Stomach (tissue), 9 donors: ENCODE data around the gene RABL6. TPM values are rescaled to one million over a fixed set of nuclear protein-coding genes. Genes with fewer than 3 reads are reported as not detected.
A peak's percentile ranks its signal among the peaks of the same experiment; 100 is the strongest.

Experiments used
- DNase-seq, 2 donors: peaks; one replicate each; pipeline versions ENCODE4 v3.0.0 to v3.0.0-alpha.2; 2013 to 2019
- H3K27ac ChIP-seq, 5 donors: fragments of 200-600 bp in 4 of 5; sonication (generic) in 4 of 5; one replicate each; pipeline ENCODE4 v1.5.1; 2013 to 2019; ENCODE audit warnings: mild to moderate bottlenecking in 1 of 5, moderate library complexity in 1 of 5
- H3K27me3 ChIP-seq, 3 donors: fragments of 200-600 bp; sonication (generic); one replicate each; pipeline ENCODE4 v1.5.1; 2017 to 2019; ENCODE audit warnings: mixed run types in 1 of 3
- H3K36me3 ChIP-seq, 4 donors: fragments of 200-600 bp; sonication (generic); 1 replicate in 3 of 4; 2 replicates in 1 of 4; pipeline ENCODE4 v1.5.1; 2016 to 2019
- H3K4me1 ChIP-seq, 4 donors: fragments of 200-600 bp; sonication (generic); one replicate each; pipeline ENCODE4 v1.5.1; 2016 to 2019
- H3K4me3 ChIP-seq, 4 donors: fragments of 200-600 bp; sonication (generic) in 3 of 4; one replicate each; pipeline ENCODE4 v1.5.1; 2016 to 2019; ENCODE audit warnings: mild to moderate bottlenecking in 1 of 4
- H3K9me3 ChIP-seq, 4 donors: fragments of 200-600 bp; sonication (generic); one replicate each; pipeline ENCODE4 v1.5.1; 2016 to 2019
- CTCF ChIP-seq, 7 experiments: fragments of 450-650 bp in 4 of 7; fragments of 200-600 bp in 3 of 7; sonication (generic) in 3 of 7; IDR thresholded peaks; one replicate each; pipeline ENCODE4 v1.5.1; 2016 to 2019; ENCODE audit warnings: antibody characterized with exemption in 7 of 7, control low read depth in 2 of 7, mild to moderate bottlenecking in 1 of 7
- EP300 ChIP-seq: sonication (generic); formaldehyde crosslinking; IDR thresholded peaks from one replicate; pipeline ENCODE4 v1.6.1; 2017; ENCODE audit warnings: antibody characterized with exemption
- POLR2A ChIP-seq, 4 donors: fragments of 450-650 bp; IDR thresholded peaks; one replicate each; pipeline ENCODE4 v1.6.1; 2016; ENCODE audit warnings: antibody characterized with exemption in 4 of 4, control low read depth in 2 of 4, mild to moderate bottlenecking in 1 of 4, moderate library complexity in 1 of 4
- POLR2AphosphoS5 ChIP-seq, 3 donors: sonication (generic); formaldehyde crosslinking; IDR thresholded peaks; one replicate each; pipeline ENCODE4 v1.6.1; 2016; ENCODE audit warnings: antibody characterized with exemption in 3 of 3
- WGBS, 5 donors: extraction: QIAGEN DNeasy Blood & Tissue Kit in 3 of 5; methylation state at CpG; one replicate each; pipeline versions ENCODE4 v1.1.5 to v1.1.7; 2013 to 2018; 5-methylcytosine and 5-hydroxymethylcytosine counted together
- intact Hi-C: fragments of 100-400 bp; cut with DNase I; formaldehyde crosslinking; loops from one replicate; pipeline ENCODE4 v1.15.1; 2023; ENCODE audit warnings: low total_unique reads
- polyA plus RNA-seq, 3 donors: library from polyadenylated mRNA; stranded (reverse); fragments of 200-250 nt; gene quantifications; one replicate each; pipeline ENCODE4 v1.2.3, GENCODE V29; 2013
- total RNA-seq, 5 donors: library from RNA; depleted of rRNA; stranded (reverse); fragments of >200 nt; gene quantifications; one replicate each; pipeline versions ENCODE4 v1.1.0 to v1.2.3, GENCODE V29; 2014 to 2016
- donor health status: healthy with polysubstance abuse.
- donor health status: Bipolar disorder and iron deficiency.
- donor health status: healthy.

Gene RABL6
- total and polyA plus RNA-seq, 8 donors: 47.4 to 615 (median 62.9) TPM

- no peaks in the 10 kb centered on the region for H3K27me3 ChIP-seq
- H3K4me3 ChIP-seq: no peak overlapping the region
- peaks cover 11 to 18% (median 13%) of the 10 kb centered on the region in 4 donors for H3K36me3 ChIP-seq
- 71 to 90% (median 81%) methylated on average over 4 to 14 of the region's 14 CpGs for WGBS, 5 donors
- no peak for TF ChIP-seq POLR2AphosphoS5 (IDR thresholded peaks at IDR 0.05)
- TF ChIP-seq EP300: no peak
- TF ChIP-seq POLR2A (IDR thresholded peaks at IDR 0.05): no peak
- TF ChIP-seq CTCF (IDR thresholded peaks at IDR 0.05): no peak
- H3K9me3 ChIP-seq: no peaks in the 10 kb centered on the region
- DNase-seq: peak; percentile 11 to 25
- intact Hi-C loops: loop anchor here (10.0 kb wide), 1 partner anchor 88 kb away; the partner anchor contains the start of genes C8G and FBXW5
- peaks cover 42 to 84% (median 74%) of the 10 kb centered on the region in 4 donors for H3K4me1 ChIP-seq
- peak overlapping the region in 2 of 5 donors; percentile 81 to 85 for H3K27ac ChIP-seq
Measured at GRCh38 chr9:136856541-136857141, 48.9 kb downstream of the RABL6 start.

- TF ChIP-seq POLR2AphosphoS5 (IDR thresholded peaks at IDR 0.05): no peak
- no peak for TF ChIP-seq POLR2A (IDR thresholded peaks at IDR 0.05)
- TF ChIP-seq CTCF (IDR thresholded peaks at IDR 0.05): no peak
- no peak for TF ChIP-seq EP300
- Histone ChIP-seq H3K27me3 (no peaks in the 10 kb centered on the region), H3K36me3 (peaks cover 15 to 23% (median 18%) of the 10 kb centered on the region in 4 donors), H3K4me1 (peaks cover 42 to 84% (median 70%) of the 10 kb centered on the region in 4 donors), H3K27ac (peak overlapping the region; percentile 76 to 90 (median 81)), H3K4me3 (no peak overlapping the region), H3K9me3 (no peaks in the 10 kb centered on the region)
- DNase-seq: peak; percentile 19 to 57
- 63 to 85% (median 70%) methylated on average over 4 to 19 of the region's 19 CpGs for WGBS, 5 donors
- intact Hi-C loops: loop anchor here (10.0 kb wide), 1 partner anchor 88 kb away; the partner anchor contains the start of genes C8G and FBXW5
Measured at GRCh38 chr9:136857166-136857565, 49.4 kb downstream of the RABL6 start.

- H3K27ac ChIP-seq: peak overlapping the region; percentile 76 to 90 (median 81)
- TF ChIP-seq POLR2AphosphoS5 (IDR thresholded peaks at IDR 0.05) (peak in 1 of 3 donors; percentile 33), CTCF (IDR thresholded peaks at IDR 0.05) (no peak)
- no peak overlapping the region for H3K4me3 ChIP-seq
- WGBS, 5 donors: 39 to 62% (median 54%) methylated on average over 10 to 29 of the region's 29 CpGs; no CpG with 5 or more reads in 1 of the 5 donors
- H3K36me3 ChIP-seq: peaks cover 22 to 30% (median 24%) of the 10 kb centered on the region in 4 donors
- peak; percentile 69 to 72 for DNase-seq
- intact Hi-C loops: loop anchor here (10.0 kb wide), 1 partner anchor 87 kb away; the partner anchor contains the start of genes C8G and FBXW5
- no peaks in the 10 kb centered on the region for H3K9me3 ChIP-seq
- no peaks in the 10 kb centered on the region for H3K27me3 ChIP-seq
- peaks cover 42 to 83% (median 66%) of the 10 kb centered on the region in 4 donors for H3K4me1 ChIP-seq
Measured at GRCh38 chr9:136857581-136858412, 50.0 kb downstream of the RABL6 start.

GRCh38 chr9:136858452-136858843 is 50.7 kb downstream of the RABL6 start:
- peak overlapping the region; percentile 76 to 90 (median 81) for H3K27ac ChIP-seq
- peaks cover 42 to 85% (median 73%) of the 10 kb centered on the region in 4 donors for H3K4me1 ChIP-seq
- H3K4me3 ChIP-seq: no peak overlapping the region
- H3K27me3 ChIP-seq: no peaks in the 10 kb centered on the region
- H3K36me3 ChIP-seq: peaks cover 28 to 36% (median 31%) of the 10 kb centered on the region in 4 donors
- H3K9me3 ChIP-seq: no peaks in the 10 kb centered on the region
- 40 to 79% (median 73%) methylated on average over 1 to 15 of the region's 15 CpGs; no CpG with 5 or more reads in 1 of the 5 donors for WGBS, 5 donors
- no peak for DNase-seq
- no peak for TF ChIP-seq CTCF (IDR thresholded peaks at IDR 0.05)
- TF ChIP-seq POLR2A (IDR thresholded peaks at IDR 0.05): no peak
- no peak for TF ChIP-seq POLR2AphosphoS5 (IDR thresholded peaks at IDR 0.05)
- no peak for TF ChIP-seq EP300
- intact Hi-C loops: loop anchor here (10.0 kb wide), 1 partner anchor 86 kb away; the partner anchor contains the start of genes C8G and FBXW5
